Activated CD4-positive, alpha-beta T cell treated with anti-CD3 and anti-CD28 coated beads for 48 hours (primary cell): ENCODE data around the gene DDX41.
A peak's percentile ranks its signal among the peaks of the same experiment; 100 is the strongest.

ENCODE experiments used
- DNase-seq: peaks from one replicate; pipeline ENCODE4 v3.0.0-alpha.2; 2020

The DDX41 gene

DNA sequence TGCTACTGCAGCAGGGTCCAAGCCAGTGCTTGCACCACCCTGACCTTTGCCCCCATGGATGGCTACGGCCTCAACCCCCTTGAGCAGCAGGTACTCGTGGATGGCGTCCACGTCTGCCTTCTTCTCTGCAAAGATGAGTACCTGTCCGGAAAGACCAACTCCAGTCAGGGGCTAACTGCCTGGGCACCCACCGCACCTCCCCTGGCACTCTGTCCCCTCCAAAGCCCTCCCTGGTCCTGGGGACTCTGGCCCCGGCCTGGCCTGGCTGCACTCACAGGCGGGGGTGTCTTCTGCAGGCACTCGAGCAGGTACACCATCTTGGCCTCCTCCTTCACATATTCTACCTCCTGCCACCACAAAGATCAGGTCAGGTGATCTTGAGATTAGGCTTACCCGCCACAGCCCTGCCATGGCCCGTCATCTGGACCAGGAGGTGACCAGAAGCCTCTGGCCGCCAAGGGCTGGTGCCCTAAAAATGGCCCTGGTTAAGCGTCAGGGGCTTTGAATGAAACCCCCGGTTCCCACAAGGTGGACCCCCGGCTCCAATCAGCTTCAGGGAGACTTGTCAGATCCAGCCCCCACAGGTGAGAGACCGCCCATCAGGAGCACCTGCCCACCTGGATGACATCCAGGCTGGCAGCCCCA lies 3.9 kb downstream of the DDX41 start:
- DNase-seq, result no peak

DNA sequence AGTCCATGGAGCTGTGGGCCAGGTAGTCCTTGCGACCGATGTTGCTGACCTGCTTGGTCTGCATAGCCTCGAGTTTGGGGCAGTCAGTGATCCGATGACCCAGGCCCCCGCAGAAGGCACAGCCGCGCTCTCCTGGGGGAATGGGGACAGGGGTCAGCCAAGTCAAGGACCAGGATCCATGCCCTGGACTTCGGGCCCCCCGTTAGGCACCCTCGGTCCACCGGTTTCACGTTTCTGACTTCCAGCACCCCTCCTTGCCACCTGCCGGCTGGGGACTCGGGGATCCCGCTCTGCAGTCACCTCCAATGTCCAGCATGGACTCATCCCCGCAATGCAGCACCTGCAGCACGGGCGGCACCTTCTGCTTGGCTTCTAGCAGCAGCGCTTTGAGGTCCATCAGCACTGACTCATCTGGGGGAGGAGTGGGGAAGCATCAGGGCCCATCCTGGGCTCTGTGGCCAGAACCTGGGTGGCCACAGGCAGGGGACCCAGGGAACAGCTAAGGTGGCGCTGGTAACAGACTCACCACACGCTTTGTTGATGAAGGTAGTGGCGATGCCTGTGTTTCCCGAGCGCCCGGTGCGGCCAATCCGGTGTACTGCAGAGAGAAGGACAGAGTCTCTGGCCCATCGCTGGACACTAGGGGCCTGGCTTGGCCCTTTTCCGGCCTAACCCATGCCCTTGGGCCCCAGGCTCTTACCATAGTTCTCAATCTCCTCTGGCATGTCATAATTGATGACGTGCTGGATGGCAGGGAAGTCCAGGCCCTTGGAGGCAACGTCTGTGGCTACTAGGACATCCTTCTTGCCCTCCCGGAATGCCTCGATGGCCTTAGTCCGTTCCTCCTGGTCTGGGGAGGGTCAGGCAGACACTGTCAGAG lies 4.7 kb downstream of the DDX41 start:
- no peak for DNase-seq

DNA sequence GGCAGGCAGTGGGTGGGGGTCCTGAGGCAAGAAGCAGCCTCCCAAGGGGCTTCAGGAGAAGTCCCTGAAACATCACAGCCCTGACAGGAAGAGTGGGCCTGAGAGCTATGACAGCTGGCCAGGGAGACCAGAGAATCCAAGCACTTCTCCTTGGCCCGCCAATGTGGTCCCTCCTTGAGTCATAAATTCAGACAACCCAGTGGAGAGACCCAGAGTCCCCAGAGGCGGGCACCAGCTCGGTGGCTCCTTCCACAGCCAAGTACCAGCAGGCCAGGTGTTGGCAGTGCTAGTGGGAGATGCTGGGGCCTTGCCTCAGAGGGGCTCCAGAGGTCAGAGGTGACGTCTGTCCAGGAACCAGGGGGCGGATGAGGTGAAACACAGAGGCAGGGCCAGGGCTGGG lies 5.6 kb downstream of the DDX41 start:
- no peak for DNase-seq

DNA sequence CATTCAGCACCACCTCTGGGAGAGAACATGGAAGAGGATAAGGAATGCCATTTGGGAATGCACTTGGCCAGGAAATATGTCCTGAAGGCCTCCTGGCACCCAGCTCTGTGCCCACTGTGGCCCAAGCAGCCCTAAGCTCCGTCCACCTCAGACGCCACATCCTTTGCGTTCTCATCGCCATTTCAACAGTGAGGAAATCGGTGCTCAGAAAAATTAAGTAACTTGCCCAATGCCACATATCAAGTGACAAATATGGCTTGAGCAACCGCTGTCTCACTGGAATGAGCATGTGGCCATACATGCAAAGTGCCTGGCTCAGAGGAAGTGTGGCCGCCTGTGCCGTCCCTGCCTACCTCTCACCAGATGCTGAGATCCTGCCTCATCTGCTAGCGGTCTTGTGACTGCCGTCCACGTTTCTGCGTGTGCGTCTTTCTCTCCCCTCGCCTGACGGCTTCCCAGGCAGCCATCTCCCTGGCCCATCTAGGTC lies 6.2 kb downstream of the DDX41 start:
- DNase-seq, result no peak

DNA sequence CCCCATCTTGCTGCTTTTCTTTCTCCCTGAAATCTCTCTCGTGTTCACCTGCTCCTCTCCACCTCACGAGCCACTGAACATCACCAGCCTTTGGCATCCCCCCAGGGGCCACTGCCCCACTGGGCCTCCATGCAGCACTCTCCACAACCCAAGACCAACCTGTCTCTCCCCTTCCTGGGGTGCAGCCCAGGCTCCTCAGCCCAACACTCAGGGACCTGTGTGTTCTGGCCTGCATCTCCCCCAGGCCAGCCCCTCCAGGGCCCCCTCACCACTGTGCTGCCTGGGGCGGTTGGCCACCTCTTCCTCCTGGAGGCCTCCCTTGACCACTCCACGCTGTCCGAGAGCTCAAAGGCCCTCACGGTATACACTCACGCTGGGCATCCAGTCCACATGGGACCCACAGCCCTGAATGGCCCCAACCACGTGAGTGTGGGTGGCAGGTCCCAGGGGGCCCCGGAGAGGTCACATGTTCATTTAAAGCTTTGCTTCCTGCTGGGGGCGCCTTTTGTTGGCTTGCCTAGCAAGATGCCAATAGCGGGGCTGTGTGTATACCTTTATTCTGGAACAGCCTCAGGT lies 6.7 kb downstream of the DDX41 start:
- DNase-seq, result no peak

DNA sequence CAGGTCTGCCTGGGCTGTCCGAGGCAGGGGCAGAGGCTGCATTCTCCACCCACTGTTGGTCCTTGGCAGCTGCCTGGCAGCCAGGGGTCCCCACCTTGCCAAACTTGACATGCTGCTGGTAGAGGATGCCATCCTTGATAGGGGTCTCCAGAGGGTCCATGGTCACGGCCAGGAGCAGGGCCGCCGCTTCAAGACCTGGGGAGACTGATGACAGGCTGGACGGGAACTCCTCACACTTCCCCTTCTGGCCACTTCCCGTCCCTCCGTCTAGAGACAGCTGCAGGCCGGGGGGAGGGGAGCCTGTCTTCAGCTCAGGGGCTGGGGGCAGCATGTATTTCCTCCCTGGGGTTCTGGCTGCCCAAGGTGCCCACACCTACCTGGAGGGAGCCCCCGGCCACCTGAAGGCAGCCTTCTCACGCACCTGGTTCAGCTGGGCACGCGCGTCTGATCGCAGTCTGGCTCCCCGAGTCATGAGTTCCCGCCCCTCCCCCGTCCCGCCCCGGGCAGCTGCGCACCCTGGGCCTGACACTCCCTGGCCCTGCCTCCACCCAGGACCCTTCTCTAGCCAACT lies 7.3 kb downstream of the DDX41 start, which contains the start of gene DOK3:
Gene DOK3 (minus strand): TSS at position 446 of the 571 bp plus-strand sequence. CDS start 286 bp downstream, at position 160.
- DNase-seq, result no peak

DNA sequence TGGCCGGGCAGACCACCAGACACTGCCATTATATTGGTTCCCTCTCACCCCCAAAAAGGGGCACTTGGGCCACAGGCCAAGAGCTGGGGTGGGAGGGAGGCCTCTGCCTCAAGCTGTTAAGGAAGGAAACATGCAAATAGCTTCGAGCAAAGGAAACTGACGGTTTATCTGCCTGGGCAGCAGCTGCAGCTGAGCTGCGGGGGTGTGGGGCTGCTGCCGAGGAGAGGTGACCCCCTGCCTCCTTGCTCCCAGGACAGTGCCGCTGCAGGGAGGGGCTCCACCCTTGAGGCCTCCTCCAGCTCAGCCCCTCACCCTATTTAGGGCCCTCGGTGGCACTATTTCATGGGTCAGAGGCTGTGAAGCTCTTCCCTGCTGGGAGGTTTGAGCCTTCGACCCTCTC lies 7.9 kb downstream of the DDX41 start:
- DNase-seq, result no peak

DNA sequence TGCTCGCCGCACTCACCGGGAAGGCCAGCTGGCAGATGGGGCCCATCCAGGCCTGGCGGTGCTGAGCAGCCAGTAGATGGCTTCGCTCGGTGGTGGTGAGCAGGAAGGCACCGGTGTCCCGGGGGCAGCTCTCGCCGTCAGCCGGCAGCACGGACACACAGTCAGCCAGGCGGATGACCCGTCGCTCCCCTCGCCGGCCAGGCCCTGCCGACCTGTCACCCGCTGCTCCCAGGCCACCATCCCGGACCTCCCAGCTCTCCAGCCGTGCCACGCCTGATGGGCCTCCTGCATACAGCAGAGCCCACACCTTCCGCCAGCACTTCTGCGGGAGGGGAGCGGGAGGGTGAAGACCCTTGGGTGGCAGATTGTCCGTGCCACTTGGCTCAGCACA lies 8.5 kb downstream of the DDX41 start:
- DNase-seq, result no peak

DNA sequence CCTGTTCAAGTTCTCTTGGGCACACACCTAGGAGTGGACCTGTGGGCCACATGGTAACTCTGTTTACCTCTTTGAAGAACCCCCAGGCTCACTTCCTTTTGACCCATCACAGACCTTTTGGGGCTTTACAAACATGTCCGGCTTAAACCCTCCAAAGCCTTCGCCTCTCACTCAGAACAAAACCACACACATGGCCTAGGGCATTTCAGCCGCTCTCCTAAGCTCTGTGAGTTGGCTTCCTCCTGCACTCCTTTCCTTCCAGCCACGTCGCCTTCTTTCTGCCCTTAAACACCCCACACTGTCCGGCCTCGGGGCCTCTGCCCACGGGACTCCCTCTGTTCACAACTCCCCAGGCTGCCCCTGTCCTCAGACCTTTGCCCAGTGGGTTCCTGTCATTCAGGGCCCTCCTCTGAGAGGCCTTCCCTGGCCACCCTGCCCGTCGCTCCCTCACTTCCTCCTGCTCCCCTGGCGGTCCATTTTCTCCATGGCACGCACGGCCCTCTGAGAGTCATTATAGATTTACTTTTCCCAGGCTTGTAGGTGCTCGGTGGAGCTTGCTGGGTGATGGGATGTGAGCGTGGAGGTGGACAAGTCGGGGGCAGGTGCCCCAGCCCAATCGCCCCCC lies 9.1 kb downstream of the DDX41 start:
- DNase-seq, result no peak

DNA sequence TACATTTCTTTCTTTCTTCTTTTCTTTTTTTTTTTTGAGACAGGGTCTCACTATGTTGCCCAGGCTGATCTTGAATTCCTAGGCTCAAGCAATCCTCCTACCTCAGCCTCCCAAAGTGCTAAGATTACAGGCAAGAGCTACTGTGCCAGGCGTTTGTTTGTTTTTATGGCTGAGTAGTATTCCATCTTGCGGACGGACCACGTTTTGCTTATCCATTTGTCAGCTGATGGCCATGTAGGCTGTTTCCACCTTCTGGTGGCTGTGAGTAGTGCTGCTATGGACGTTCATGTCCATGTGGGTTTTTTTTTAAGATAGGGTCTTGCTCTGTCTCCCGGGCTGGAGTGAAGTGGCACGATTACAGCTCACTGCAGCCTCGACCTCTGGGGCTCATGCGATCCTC lies 9.6 kb downstream of the DDX41 start:
- no peak for DNase-seq

DNA sequence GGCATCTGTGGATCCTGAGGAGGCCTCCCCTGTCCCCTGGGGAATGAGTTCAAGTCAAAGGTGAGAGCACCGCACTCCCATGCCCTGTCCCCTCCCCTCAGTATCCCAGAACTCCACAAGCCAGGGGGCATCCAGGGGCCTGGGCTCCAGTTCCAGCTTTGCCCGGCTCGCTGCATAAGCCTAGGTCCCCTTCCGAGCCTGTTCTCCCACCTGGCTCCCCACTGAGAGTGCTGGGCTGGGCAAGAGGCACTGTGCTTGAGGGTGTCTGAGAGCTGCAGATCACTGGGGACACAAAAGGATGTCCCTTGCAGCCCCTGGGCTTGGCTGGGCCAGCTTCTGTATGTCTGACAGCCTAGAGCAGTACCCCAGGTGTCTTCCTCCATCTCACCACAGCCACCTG lies 11.7 kb downstream of the DDX41 start:
- no peak for DNase-seq

DNA sequence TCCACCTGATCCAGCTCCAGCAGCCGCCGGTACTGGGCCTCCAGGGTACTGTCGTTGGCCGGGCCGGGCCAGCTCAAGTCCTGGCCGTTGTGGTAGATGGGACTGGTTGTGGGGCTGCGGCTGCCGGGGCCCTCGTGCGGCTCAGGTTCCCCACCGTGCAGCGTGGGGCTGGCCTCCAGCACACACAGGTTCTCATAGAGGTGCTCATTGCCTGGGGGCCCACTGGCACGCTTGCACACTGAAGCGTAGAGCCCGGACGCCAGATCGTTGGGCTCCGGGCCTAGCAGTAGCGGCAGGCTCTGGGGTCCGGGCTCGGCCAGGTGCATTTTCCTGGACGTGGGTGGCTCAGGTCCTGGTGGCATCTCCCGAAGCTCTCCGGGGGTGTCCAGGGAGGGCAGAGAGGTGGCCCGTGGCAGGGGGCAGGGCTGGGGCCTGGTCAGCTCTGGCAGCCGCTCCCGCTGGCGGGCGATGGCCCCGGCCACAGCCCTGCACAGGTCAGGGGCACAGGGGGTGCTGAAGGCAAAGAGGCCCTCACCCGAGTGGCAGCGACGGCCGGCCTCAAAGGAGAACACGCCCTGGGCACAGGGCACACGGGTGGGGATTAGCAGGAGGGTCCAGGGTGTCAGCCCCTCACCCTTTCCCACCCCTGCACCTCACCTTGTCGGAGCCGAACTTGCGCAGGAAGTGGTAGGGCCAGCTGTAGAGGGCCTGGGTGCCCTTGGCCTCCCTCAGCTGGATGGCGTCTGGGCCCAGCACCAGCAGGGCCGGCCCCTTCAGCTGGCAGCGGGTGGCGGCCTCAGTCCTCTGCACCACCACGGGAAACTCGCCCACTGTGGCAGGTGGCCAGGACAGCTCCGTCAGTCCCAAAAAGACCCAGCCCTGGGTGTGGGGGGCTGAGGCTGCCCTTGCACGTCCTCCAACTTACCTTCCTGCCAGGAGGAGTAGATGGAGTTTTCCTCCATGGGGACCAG lies 12.4 kb downstream of the DDX41 start:
- no peak for DNase-seq

DNA sequence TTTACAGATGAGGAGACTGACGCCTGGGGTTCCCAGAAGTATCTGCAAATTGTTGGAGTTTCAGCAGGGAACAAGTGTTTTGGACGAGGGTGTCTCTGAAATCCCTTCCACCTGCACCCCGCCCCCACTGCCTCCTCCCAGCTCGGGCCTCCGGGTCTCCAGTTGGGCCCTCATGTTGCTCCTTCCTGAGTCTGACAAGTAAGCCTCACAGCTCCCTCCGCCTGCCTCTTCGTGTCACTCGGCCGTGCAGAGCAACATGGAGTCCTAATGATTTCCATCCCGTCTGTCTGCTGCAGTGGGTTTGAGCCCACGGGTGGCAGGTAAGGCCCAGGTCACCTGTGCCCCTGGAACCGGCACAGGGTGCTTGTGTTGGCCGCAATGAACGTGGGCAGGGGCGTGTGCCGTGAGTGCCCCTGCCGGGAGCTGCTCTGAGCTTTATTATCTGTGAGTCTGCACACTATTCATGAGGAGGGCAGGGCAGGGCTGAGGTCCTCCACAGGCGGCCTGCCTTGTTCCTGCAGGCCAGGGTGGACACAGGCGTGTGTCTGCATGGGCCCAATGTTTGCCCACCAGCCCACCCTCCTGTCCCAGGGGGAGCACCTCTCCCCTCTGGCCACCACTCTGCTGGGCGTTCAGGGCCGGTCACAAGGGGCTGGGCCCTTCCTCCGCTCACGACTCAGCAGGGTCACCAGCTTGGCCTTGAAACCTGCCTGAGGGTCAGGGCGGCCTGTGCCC lies 13.2 kb downstream of the DDX41 start:
- no peak for DNase-seq

DNA sequence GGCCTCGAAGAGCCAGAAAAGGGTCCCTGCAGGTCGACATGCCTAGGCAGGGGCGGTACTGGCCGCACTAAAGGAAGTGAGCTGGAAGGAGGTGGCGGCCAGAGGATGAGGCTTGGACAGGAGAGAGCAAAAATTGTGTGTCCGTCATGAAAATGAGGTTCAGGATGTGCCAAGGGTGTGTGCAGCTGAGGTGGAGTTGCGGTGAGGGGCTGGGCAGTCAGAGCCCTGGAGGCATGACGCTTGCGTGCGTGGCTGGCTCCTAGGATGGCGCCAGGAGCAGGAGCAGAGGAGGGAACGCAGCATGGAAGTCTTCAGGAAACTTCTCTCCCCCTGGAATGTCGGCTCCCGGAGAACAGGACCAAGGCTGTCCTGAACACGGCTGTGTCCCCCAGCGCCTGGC lies 13.9 kb downstream of the DDX41 start:
- DNase-seq, result no peak

DNA sequence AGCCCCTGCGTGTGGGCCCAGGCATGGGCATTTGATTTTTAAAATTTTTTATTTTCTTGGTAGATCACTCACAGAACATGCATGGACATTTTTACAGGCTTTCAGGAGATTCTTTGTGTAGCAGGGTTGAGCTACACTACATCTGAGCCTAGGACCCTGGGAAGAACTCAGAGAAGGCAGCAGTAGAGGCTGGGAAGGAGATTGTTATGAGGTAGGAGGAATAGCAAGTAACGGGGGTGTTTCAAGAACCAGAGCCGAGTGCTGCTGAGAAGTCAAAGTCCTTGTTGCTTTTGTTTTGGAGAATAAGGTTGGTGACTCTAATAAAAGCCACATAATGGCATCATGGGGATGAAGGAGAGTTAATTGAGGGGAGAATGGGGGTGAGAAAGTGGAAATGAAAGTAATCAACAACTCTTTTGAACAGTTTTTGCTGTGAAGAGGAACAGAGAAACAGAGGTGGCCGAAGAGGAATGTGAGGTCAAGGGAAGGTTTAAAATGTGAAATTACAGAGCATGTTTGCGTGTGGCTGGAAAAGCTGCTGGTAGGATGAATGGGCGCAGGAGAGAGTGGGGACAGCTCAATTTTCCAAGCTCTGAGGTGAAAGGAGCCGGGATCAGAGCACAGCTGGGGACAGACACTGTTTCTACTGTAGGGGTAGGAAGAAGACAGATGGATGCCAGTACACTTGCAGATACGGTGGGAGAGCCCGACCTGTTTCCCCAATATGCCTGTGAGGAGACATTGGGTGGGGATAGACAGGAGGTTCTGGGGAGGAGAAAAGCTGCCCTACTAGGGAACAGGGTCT lies 14.7 kb downstream of the DDX41 start:
- no peak for DNase-seq

DNA sequence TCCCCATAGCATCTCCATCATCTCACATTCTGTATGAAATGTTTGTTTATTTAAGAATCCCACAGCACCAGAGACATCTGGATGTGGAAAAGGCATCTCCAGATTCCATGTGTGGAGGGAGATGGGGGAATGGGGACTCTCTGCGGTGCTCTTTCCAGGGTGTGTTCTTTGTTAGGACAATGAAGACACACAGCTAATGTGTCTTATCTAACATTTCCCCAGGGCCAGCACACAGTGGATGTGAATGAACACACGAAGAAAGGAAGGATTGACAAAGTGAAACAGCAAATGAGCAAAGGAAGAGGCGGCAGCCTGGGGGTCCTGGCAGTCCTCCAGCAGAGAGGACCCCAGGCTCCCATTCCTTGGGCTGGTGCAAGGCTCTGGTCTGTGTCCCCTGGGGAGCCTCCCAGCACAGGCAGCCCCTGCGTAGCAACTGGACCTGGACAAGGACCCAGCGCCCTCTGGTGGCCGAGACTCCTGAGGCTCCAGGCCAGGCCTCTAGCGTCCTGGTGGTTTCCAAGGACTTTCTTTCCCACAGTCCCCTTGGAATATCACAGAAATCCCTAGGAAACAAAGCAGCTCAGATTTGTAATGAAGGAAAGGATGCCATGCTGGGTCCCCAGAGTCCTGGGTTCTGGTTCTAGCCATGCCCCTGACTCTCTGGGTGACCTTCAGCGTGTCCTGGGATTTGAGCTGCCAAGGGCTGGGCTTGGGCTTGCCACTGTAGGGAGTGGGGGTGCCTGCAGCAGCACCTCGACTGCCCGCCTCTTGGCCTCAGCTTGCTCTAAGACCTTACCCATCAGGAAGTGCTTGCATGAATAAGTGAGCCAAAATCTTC lies 15.9 kb downstream of the DDX41 start:
- peak; percentile 90 for DNase-seq

DNA sequence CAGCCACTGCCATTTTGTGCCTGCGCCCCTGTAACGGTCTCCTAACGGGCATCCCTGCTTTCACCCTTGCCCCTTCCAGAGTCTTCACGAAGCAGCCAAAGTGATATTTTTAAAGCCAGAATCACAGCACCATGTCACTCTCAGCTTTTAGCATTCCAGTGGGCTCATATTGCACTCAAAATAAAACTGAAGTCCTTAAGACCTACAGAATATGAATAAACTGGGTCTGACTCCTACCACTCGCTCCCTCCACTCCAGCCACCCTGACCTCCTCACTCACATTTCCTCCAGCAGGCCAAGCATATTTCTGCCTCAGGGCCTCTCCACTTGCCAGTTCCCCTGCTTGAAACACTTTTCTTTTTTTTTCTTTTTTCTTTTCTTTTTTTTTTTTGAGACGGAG lies 16.9 kb downstream of the DDX41 start:
- DNase-seq, result no peak

DNA sequence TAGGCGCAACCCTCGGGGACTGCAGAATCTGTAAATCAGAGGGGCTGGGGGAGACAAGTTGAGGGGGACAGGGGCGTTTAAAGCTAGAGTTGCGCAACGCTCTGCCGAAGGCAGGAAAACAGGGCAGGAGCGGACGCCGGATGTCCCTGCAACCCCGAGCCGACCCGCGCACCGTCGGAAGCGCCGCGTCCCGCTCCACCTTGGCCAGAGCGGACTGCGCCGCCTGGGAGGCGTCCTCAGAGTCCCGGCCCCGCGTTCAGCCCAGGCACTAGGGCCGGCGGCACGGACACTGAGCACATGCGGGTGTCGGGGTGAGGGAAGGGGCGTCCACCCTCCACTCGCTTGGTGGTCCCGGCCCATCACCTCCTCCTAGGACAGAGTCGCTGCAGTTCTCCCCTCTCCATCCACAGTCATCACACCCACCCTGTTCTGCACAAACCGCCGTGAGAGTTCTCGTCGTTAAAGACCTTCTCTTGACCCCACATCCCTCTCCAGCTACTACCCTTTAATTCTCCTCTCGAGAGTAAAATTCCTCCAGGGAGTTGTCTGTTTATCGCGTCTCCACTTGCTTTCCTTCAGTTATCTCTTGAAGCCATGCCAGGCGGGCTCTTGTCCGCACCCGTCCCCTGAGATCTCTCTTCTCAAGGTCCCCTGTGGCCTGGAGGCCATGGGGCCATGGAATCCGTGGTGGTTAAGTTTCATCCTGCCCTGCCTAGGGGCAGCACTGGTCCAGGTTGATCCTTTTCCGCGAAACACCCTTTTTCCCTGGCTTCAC lies 18.6 kb downstream of the DDX41 start:
- peak; percentile 50 for DNase-seq
